ENCODE results near the gene STT3B. TPM values are rescaled to one million over a fixed set of nuclear protein-coding genes. Genes with fewer than 3 reads are reported as not detected.
A peak's percentile ranks its signal among the peaks of the same experiment; 100 is the strongest.

Gene STT3B
- total RNA-seq, 1 donor from 2014 or later = 213 TPM

DNA sequence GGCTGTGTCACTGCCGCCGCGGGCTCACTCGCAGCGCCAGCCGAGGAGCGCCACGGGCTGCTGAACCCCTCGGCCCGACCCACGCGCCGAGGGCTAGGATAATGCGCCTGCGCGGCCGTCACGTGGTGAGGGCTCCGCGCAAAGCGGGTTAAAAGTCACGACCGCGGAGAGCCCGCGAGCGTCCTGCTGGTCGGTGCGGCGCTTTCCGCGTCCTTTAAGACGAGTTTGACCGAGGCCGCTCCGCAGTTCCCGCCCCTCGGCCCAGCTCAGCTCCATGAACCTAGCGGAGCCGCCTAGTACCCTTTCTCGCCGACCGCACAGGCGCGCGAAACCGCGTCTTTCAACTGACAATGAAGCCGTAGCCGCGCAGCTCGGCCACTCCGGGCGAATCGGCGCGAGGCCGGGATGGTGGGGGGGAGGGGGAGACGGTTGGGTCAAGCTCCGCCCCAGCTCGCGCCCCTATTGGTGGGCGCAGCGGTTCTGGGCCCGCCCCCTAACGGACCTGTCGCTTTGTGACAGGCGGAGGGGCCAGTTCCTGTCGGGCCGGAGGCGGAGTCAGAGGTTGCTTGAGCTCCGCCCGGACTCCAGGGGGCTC, 636 bp upstream of the STT3B start:
- peak overlapping the region; percentile 95 for H3K4me3 ChIP-seq
- no peak for TF ChIP-seq EZH2phosphoT487 (IDR thresholded peaks at IDR 0.05)
- TF ChIP-seq, protein P1, sequence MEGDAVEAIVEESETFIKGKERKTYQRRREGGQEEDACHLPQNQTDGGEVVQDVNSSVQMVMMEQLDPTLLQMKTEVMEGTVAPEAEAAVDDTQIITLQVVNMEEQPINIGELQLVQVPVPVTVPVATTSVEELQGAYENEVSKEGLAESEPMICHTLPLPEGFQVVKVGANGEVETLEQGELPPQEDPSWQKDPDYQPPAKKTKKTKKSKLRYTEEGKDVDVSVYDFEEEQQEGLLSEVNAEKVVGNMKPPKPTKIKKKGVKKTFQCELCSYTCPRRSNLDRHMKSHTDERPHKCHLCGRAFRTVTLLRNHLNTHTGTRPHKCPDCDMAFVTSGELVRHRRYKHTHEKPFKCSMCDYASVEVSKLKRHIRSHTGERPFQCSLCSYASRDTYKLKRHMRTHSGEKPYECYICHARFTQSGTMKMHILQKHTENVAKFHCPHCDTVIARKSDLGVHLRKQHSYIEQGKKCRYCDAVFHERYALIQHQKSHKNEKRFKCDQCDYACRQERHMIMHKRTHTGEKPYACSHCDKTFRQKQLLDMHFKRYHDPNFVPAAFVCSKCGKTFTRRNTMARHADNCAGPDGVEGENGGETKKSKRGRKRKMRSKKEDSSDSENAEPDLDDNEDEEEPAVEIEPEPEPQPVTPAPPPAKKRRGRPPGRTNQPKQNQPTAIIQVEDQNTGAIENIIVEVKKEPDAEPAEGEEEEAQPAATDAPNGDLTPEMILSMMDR (IDR thresholded peaks at IDR 0.05) = no peak
- no peak for TF ChIP-seq EZH2 (IDR thresholded peaks at IDR 0.05)
- H3K27me3 Mint-ChIP-seq (ENCODE audit: insufficient read depth, low read depth) = peaks cover 7% of the 10 kb centered on the region
- H3K27me3 ChIP-seq = no peaks in the 10 kb centered on the region
- H3K9me3 ChIP-seq (ENCODE audit: low read depth) = no peaks in the 10 kb centered on the region
- H3K36me3 Mint-ChIP-seq = peaks cover 4% of the 10 kb centered on the region
- H3K79me2 ChIP-seq (ENCODE audit: low read depth) = peaks cover 60% of the 10 kb centered on the region
- peaks cover 34% of the 10 kb centered on the region for H3K4me1 ChIP-seq
- H3K4me2 ChIP-seq = peak overlapping the region; percentile 98
- peak overlapping the region; percentile 64 for H2AFZ ChIP-seq (replicated peaks)
- DNase-seq (ENCODE audit: low spot score) = peak; percentile 100
- peaks cover 8% of the 10 kb centered on the region for H3K4me1 Mint-ChIP-seq
- H3K36me3 ChIP-seq = no peaks in the 10 kb centered on the region
- peaks cover 37% of the 10 kb centered on the region for H4K20me1 ChIP-seq (ENCODE audit: low read depth)
- H3K9ac ChIP-seq = peak overlapping the region; percentile 77
- H3K27ac ChIP-seq = peak overlapping the region; percentile 99
- H3F3A ChIP-seq (ENCODE audit: low read depth) = peaks cover 16% of the 10 kb centered on the region
- peak overlapping the region; percentile 99 for H3K27ac Mint-ChIP-seq
- no peak overlapping the region for H3K4me3 Mint-ChIP-seq
- peaks cover 3% of the 10 kb centered on the region for H3K9me3 Mint-ChIP-seq

- H3F3A ChIP-seq (ENCODE audit: low read depth) = peaks cover 16% of the 10 kb centered on the region
- H3K4me1 Mint-ChIP-seq = peaks cover 8% of the 10 kb centered on the region
- H3K27me3 ChIP-seq = no peaks in the 10 kb centered on the region
- H3K36me3 Mint-ChIP-seq = peaks cover 15% of the 10 kb centered on the region
- peak overlapping the region; percentile 91 for H2AFZ ChIP-seq (replicated peaks)
- peaks cover 73% of the 10 kb centered on the region for H3K79me2 ChIP-seq (ENCODE audit: low read depth)
- TF ChIP-seq, protein P1 (IDR thresholded peaks at IDR 0.05) = peak; percentile 49
- TF ChIP-seq EZH2 (IDR thresholded peaks at IDR 0.05) = no peak
- DNase-seq (ENCODE audit: low spot score) = peak; percentile 71
- peak overlapping the region; percentile 100 for H3K4me3 Mint-ChIP-seq
- H3K27ac ChIP-seq = peak overlapping the region; percentile 95
- peak overlapping the region; percentile 95 for H3K4me3 ChIP-seq
- H4K20me1 ChIP-seq (ENCODE audit: low read depth) = peaks cover 49% of the 10 kb centered on the region
- H3K9me3 ChIP-seq (ENCODE audit: low read depth) = no peaks in the 10 kb centered on the region
- H3K27ac Mint-ChIP-seq = peak overlapping the region; percentile 95
- H3K9ac ChIP-seq = peak overlapping the region; percentile 79
- peaks cover 40% of the 10 kb centered on the region for H3K4me1 ChIP-seq
- peaks cover 14% of the 10 kb centered on the region for H3K9me3 Mint-ChIP-seq
- H3K36me3 ChIP-seq = no peaks in the 10 kb centered on the region
- H3K4me2 ChIP-seq = peak overlapping the region; percentile 98
- H3K27me3 Mint-ChIP-seq (ENCODE audit: insufficient read depth, low read depth) = peaks cover 7% of the 10 kb centered on the region
These were observed 692 bp downstream of the STT3B start for GRCh38 chr3:31533169-31534064.

GRCh38 chr3:31534065-31534425, 1.3 kb downstream of the STT3B start:
- Histone ChIP-seq H3K9ac (peak overlapping the region; percentile 79), H3K27me3 (no peaks in the 10 kb centered on the region), H2AFZ (replicated peaks) (peak overlapping the region; percentile 91), H3K4me2 (peak overlapping the region; percentile 98), H3K79me2 (ENCODE audit: low read depth) (peaks cover 79% of the 10 kb centered on the region), H3K9me3 (ENCODE audit: low read depth) (no peaks in the 10 kb centered on the region), H4K20me1 (ENCODE audit: low read depth) (peaks cover 55% of the 10 kb centered on the region), H3F3A (ENCODE audit: low read depth) (peaks cover 16% of the 10 kb centered on the region), H3K4me3 (peak overlapping the region; percentile 95), H3K36me3 (no peaks in the 10 kb centered on the region), H3K27ac (no peak overlapping the region), H3K4me1 (peaks cover 47% of the 10 kb centered on the region)
- Mint-ChIP-seq H3K36me3 (peaks cover 22% of the 10 kb centered on the region), H3K27ac (peak overlapping the region; percentile 95), H3K4me1 (peaks cover 8% of the 10 kb centered on the region), H3K9me3 (peaks cover 19% of the 10 kb centered on the region), H3K4me3 (peak overlapping the region; percentile 100), H3K27me3 (ENCODE audit: insufficient read depth, low read depth) (peaks cover 7% of the 10 kb centered on the region)
- TF ChIP-seq, protein P1 (IDR thresholded peaks at IDR 0.05) = no peak
- TF ChIP-seq EZH2 (IDR thresholded peaks at IDR 0.05) (no peak), EZH2phosphoT487 (IDR thresholded peaks at IDR 0.05) (no peak)
- DNase-seq (ENCODE audit: low spot score) = no peak
